ENCODE results near the gene GPR17.

DNA sequence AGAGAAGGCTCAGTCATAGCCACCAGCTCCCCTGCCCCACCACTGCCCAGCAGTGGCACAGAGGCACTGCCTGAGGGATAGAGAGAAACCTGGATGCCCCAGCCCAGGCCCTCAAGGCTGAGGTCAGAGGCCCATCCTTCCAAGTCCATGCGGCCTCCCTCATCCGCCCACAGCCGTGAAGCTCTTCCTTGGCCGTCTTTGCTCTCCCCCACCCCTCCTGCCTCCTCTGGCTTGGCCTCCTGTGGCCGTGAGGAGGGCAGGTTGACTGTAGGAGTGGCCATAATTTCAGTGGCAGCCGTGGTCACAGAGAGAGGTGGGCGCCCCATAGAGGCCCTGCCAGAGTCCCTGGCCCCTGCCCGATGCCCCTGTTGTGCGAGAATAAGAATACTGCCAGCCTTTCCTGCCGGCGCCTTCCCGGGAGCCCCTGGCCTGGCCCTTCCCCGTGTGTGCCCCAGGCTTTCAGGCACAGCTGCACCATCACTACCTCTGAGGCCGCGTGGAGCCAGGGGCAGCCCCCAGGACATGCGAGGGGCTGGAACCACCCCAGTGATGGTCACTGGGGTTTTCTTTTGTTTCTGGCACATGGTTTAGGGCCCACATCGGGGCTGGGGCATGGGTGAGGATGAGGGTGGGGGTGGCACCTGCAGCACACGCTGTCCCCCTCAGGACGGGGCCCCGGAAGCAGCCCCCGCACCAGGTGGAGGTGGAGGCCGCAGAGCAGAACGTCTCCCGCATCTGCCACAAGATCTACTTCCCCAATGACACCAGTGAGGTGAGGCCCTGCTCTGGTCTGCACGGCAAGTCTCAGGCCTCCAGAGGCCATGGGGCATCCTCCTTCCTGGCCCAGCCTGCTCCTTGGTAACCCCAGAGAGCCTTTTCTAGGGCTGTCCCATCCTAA, 13.1 kb upstream of the GPR17 start:
- TF ChIP-seq POLR2A (IDR thresholded peaks at IDR 0.05) = no peak
- TF ChIP-seq, protein P1, sequence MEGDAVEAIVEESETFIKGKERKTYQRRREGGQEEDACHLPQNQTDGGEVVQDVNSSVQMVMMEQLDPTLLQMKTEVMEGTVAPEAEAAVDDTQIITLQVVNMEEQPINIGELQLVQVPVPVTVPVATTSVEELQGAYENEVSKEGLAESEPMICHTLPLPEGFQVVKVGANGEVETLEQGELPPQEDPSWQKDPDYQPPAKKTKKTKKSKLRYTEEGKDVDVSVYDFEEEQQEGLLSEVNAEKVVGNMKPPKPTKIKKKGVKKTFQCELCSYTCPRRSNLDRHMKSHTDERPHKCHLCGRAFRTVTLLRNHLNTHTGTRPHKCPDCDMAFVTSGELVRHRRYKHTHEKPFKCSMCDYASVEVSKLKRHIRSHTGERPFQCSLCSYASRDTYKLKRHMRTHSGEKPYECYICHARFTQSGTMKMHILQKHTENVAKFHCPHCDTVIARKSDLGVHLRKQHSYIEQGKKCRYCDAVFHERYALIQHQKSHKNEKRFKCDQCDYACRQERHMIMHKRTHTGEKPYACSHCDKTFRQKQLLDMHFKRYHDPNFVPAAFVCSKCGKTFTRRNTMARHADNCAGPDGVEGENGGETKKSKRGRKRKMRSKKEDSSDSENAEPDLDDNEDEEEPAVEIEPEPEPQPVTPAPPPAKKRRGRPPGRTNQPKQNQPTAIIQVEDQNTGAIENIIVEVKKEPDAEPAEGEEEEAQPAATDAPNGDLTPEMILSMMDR (IDR thresholded peaks at IDR 0.05) = no peak

All from heart left ventricle (tissue), 13 donors.